HepG2 (cell line): ENCODE measurements around the gene TMEM80. TPM values are rescaled to one million over a fixed set of nuclear protein-coding genes. Genes with fewer than 3 reads are reported as not detected.

Experiments
- BHLHE40 ChIP-seq: IDR thresholded peaks from 2 replicates; pipeline ENCODE4 v1.6.1; 2011; ENCODE audit warnings: low read length, improper control_type of control experiment
- CAMTA2 ChIP-seq: sonication (generic); formaldehyde crosslinking; IDR thresholded peaks from 2 replicates; pipeline ENCODE4 v1.4.0; 2020; ENCODE audit warnings: mild to moderate bottlenecking, missing genetic modification reagents, borderline replicate concordance
- HES4 ChIP-seq: sonication (generic); formaldehyde crosslinking; IDR thresholded peaks from 2 replicates; pipeline ENCODE4 v1.9.0; 2021; ENCODE audit warnings: mild to moderate bottlenecking, missing genetic modification reagents, borderline replicate concordance
- KLF13 ChIP-seq: sonication (generic); formaldehyde crosslinking; IDR thresholded peaks from 2 replicates; pipeline ENCODE4 v1.4.0; 2020; ENCODE audit warnings: mild to moderate bottlenecking, missing genetic modification reagents
- MBNL3 ChIP-seq: fragments of 250-450 bp; sonication (Bioruptor Pico); conservative IDR thresholded peaks from 2 replicates; pipeline ENCODE4 v1.8.0; 2022; ENCODE audit warnings: mild to moderate bottlenecking, inconsistent platforms
- NFATC3 ChIP-seq: sonication (generic); formaldehyde crosslinking; IDR thresholded peaks from 2 replicates; pipeline ENCODE4 v1.5.1; 2020; ENCODE audit warnings: mild to moderate bottlenecking, missing genetic modification reagents
- TFAP4 ChIP-seq: sonication (generic); IDR thresholded peaks from 2 replicates; pipeline ENCODE4 v1.6.1; 2016; ENCODE audit warnings: low read depth, borderline replicate concordance
- WIZ ChIP-seq: sonication (generic); formaldehyde crosslinking; IDR thresholded peaks from 2 replicates; pipeline ENCODE4 v1.5.1; 2020; ENCODE audit warnings: mild to moderate bottlenecking, missing genetic modification reagents
- ZBTB34 ChIP-seq: sonication (generic); formaldehyde crosslinking; IDR thresholded peaks from 2 replicates; pipeline ENCODE4 v1.8.0; 2022; ENCODE audit warnings: mild to moderate bottlenecking, missing genetic modification reagents
- ZNF576 ChIP-seq: sonication (generic); formaldehyde crosslinking; IDR thresholded peaks from 2 replicates; pipeline ENCODE4 v1.4.0; 2020; ENCODE audit warnings: mild to moderate bottlenecking, missing genetic modification reagents
- ZNF597 ChIP-seq: sonication (generic); formaldehyde crosslinking; IDR thresholded peaks from 2 replicates; pipeline ENCODE4 v1.5.0; 2020; ENCODE audit warnings: missing genetic modification reagents
- polyA plus RNA-seq, 8 experiments: library from polyadenylated mRNA; depleted of rRNA in 3 of 8; stranded (reverse) in 7 of 8; unstranded in 1 of 8; fragments of >200 nt; fragmentation: Illumina TruSeq in 4 of 8; extraction: Trizol in 4 of 8; gene quantifications; 2 replicates each; pipeline versions ENCODE4 v1.2.1 to v1.2.3, GENCODE V29; 2011 to 2016; ENCODE audit warnings: low read depth in 4 of 8, missing spikeins in 1 of 8, mixed read lengths in 1 of 8; ENCODE audit not compliant: insufficient read depth in 1 of 8
- total RNA-seq, 5 experiments: library from RNA; depleted of rRNA; stranded (reverse); fragments of >200 nt; fragmentation: Illumina TruSeq; extraction: Trizol; gene quantifications; 2 replicates each; pipeline ENCODE4 v1.2.3, GENCODE V29; 2016; ENCODE audit warnings: low read depth in 1 of 5

The TMEM80 gene
- total and polyA plus RNA-seq, 2 of the 13 experiments (the other 11 are each of a cell fraction or from before 2014, with no cell fraction given): 5.6 to 17.1 TPM

- TF ChIP-seq CAMTA2 (no peak), HES4 (CRISPR knock-in tag) (no peak), ZBTB34 (no peak), ZNF597 (CRISPR knock-in tag) (no peak), ZNF576 (no peak), WIZ (CRISPR knock-in tag) (no peak), NFATC3 (CRISPR knock-in tag) (no peak), TFAP4 (no peak), MBNL3 (CRISPR knock-in tag) (no peak), BHLHE40 (no peak), KLF13 (no peak)
- TF ChIP-seq, all 625 proteins: peak for 3
Measured at GRCh38 chr11:725624-726202, 30.1 kb downstream of the TMEM80 start (continued).
